Activated naive CD4-positive, alpha-beta T cell treated with anti-CD3 and anti-CD28 coated beads, Interleukin-2, amount 10 ng/mL, durations not matched to agents 7 days and 5 days (primary cell): ENCODE results near the gene HGFAC.

Experiments used
- CTCF ChIA-PET: fragments of 350-600 bp; sonication (Branson Sonifier 250); formaldehyde crosslinking; loops from one replicate; lab custom pipeline; 2021; ENCODE audit warnings: antibody characterized with exemption; lab: Charles Lee
- DNase-seq: peaks from one replicate; pipeline ENCODE4 v3.0.0-alpha.2; 2020
- H3K27ac Mint-ChIP-seq: one replicate; pipeline ENCODE4 v1.8.0; 2021; ENCODE audit warnings: mild to moderate bottlenecking, moderate library complexity, mixed read lengths
- H3K27me3 Mint-ChIP-seq: one replicate; pipeline ENCODE4 v1.8.0; 2021; ENCODE audit warnings: mild to moderate bottlenecking, mixed read lengths
- H3K36me3 Mint-ChIP-seq: one replicate; pipeline ENCODE4 v1.8.0; 2021; ENCODE audit warnings: mixed read lengths
- H3K4me1 Mint-ChIP-seq: one replicate; pipeline ENCODE4 v1.8.0; 2021; ENCODE audit warnings: mixed read lengths
- H3K4me3 Mint-ChIP-seq: one replicate; pipeline ENCODE4 v1.8.0; 2021; ENCODE audit warnings: mild to moderate bottlenecking, moderate library complexity, mixed read lengths
- H3K9me3 Mint-ChIP-seq: one replicate; pipeline ENCODE4 v1.8.0; 2021; ENCODE audit warnings: mixed read lengths

HGFAC gene

GRCh38 chr4:3438847-3439180, 3.0 kb upstream of the HGFAC start:
- DNase-seq: no peak
- CTCF ChIA-PET: no interaction called here
- Mint-ChIP-seq H3K27ac (no peak overlapping the region), H3K4me3 (no peak overlapping the region), H3K27me3 (no peaks in the 10 kb centered on the region), H3K36me3 (no peaks in the 10 kb centered on the region), H3K4me1 (no peaks in the 10 kb centered on the region), H3K9me3 (no peaks in the 10 kb centered on the region)

GRCh38 chr4:3439391-3439790, 2.4 kb upstream of the HGFAC start:
- H3K4me3 Mint-ChIP-seq: no peak overlapping the region
- CTCF ChIA-PET: no interaction called here
- no peaks in the 10 kb centered on the region for H3K27me3 Mint-ChIP-seq
- no peak for DNase-seq
- H3K9me3 Mint-ChIP-seq: no peaks in the 10 kb centered on the region
- H3K4me1 Mint-ChIP-seq: no peaks in the 10 kb centered on the region
- no peaks in the 10 kb centered on the region for H3K36me3 Mint-ChIP-seq
- H3K27ac Mint-ChIP-seq: no peak overlapping the region

- CTCF ChIA-PET: no interaction called here
- no peaks in the 10 kb centered on the region for H3K27me3 Mint-ChIP-seq
- no peak overlapping the region for H3K27ac Mint-ChIP-seq
- DNase-seq: no peak
- H3K4me1 Mint-ChIP-seq: no peaks in the 10 kb centered on the region
- no peak overlapping the region for H3K4me3 Mint-ChIP-seq
- H3K36me3 Mint-ChIP-seq: no peaks in the 10 kb centered on the region
- H3K9me3 Mint-ChIP-seq: no peaks in the 10 kb centered on the region
These were observed 1.8 kb upstream of the HGFAC start for GRCh38 chr4:3440011-3440410.

- no peaks in the 10 kb centered on the region for H3K36me3 Mint-ChIP-seq
- no peaks in the 10 kb centered on the region for H3K4me1 Mint-ChIP-seq
- H3K4me3 Mint-ChIP-seq: no peak overlapping the region
- CTCF ChIA-PET: interaction anchor here (1.1 to 2.4 kb wide), 2 partner anchors 94 to 334 kb away, joined by 4 to 15 read pairs; no protein-coding TSS in a partner anchor
- no peak overlapping the region for H3K27ac Mint-ChIP-seq
- DNase-seq: no peak
- no peaks in the 10 kb centered on the region for H3K9me3 Mint-ChIP-seq
- no peaks in the 10 kb centered on the region for H3K27me3 Mint-ChIP-seq
These were observed 728 bp upstream of the HGFAC start for GRCh38 chr4:3440979-3441500.

GRCh38 chr4:3442460-3442958, 741 bp downstream of the HGFAC start:
- Mint-ChIP-seq H3K4me3 (no peak overlapping the region), H3K27ac (no peak overlapping the region), H3K9me3 (no peaks in the 10 kb centered on the region), H3K4me1 (no peaks in the 10 kb centered on the region), H3K36me3 (no peaks in the 10 kb centered on the region), H3K27me3 (no peaks in the 10 kb centered on the region)
- CTCF ChIA-PET: interaction anchor here (0.8 to 2.4 kb wide), 4 partner anchors 77 to 301 kb away, joined by 3 to 15 read pairs (median 8); no protein-coding TSS in a partner anchor
- DNase-seq: no peak

GRCh38 chr4:3442959-3443749, 1.4 kb downstream of the HGFAC start:
- H3K4me1 Mint-ChIP-seq: no peaks in the 10 kb centered on the region
- H3K27me3 Mint-ChIP-seq: no peaks in the 10 kb centered on the region
- H3K27ac Mint-ChIP-seq: no peak overlapping the region
- H3K36me3 Mint-ChIP-seq: no peaks in the 10 kb centered on the region
- no peak overlapping the region for H3K4me3 Mint-ChIP-seq
- peak; percentile 74 for DNase-seq
- CTCF ChIA-PET: interaction anchor here (0.7 to 2.9 kb wide), 14 partner anchors 11 to 338 kb away, joined by 3 to 17 read pairs (median 3); no protein-coding TSS in a partner anchor
- H3K9me3 Mint-ChIP-seq: no peaks in the 10 kb centered on the region

- Mint-ChIP-seq H3K27me3 (no peaks in the 10 kb centered on the region), H3K9me3 (no peaks in the 10 kb centered on the region), H3K4me1 (no peaks in the 10 kb centered on the region), H3K36me3 (no peaks in the 10 kb centered on the region), H3K4me3 (no peak overlapping the region), H3K27ac (no peak overlapping the region)
- DNase-seq: no peak
- CTCF ChIA-PET: interaction anchor here (0.7 to 2.9 kb wide), 12 partner anchors 11 to 338 kb away, joined by 3 to 17 read pairs (median 3); no protein-coding TSS in a partner anchor
These were observed 2.1 kb downstream of the HGFAC start for GRCh38 chr4:3443750-3444309.

GRCh38 chr4:3444351-3445110, 2.8 kb downstream of the HGFAC start:
- Mint-ChIP-seq H3K4me3 (no peak overlapping the region), H3K27ac (no peak overlapping the region), H3K4me1 (no peaks in the 10 kb centered on the region), H3K27me3 (no peaks in the 10 kb centered on the region), H3K9me3 (no peaks in the 10 kb centered on the region), H3K36me3 (no peaks in the 10 kb centered on the region)
- CTCF ChIA-PET: interaction anchor here (0.9 to 2.9 kb wide), 7 partner anchors 97 to 339 kb away, joined by 3 to 17 read pairs (median 5); no protein-coding TSS in a partner anchor
- no peak for DNase-seq

GRCh38 chr4:3445111-3445820, 3.5 kb downstream of the HGFAC start:
- CTCF ChIA-PET: interaction anchor here (2.4 to 2.9 kb wide), 2 partner anchors 99 to 338 kb away, joined by 15 to 17 read pairs; no protein-coding TSS in a partner anchor
- H3K9me3 Mint-ChIP-seq: no peaks in the 10 kb centered on the region
- no peaks in the 10 kb centered on the region for H3K36me3 Mint-ChIP-seq
- H3K27me3 Mint-ChIP-seq: no peaks in the 10 kb centered on the region
- no peak overlapping the region for H3K27ac Mint-ChIP-seq
- H3K4me1 Mint-ChIP-seq: no peaks in the 10 kb centered on the region
- H3K4me3 Mint-ChIP-seq: no peak overlapping the region
- DNase-seq: no peak

- H3K4me3 Mint-ChIP-seq: no peak overlapping the region
- no peak for DNase-seq
- CTCF ChIA-PET: interaction anchor here (2.9 kb wide), 1 partner anchor 100 kb away, joined by 17 read pairs; no protein-coding TSS in a partner anchor
These were observed 4.2 kb downstream of the HGFAC start for GRCh38 chr4:3445829-3446545.

GRCh38 chr4:3446631-3447320, 5.0 kb downstream of the HGFAC start:
- peaks cover 5% of the 10 kb centered on the region for H3K27me3 Mint-ChIP-seq
- no peak overlapping the region for H3K4me3 Mint-ChIP-seq
- DNase-seq: no peak
- CTCF ChIA-PET: interaction anchor here (0.6 kb wide), 1 partner anchor 100 kb away, joined by 3 read pairs; no protein-coding TSS in a partner anchor
- no peak overlapping the region for H3K27ac Mint-ChIP-seq
- H3K4me1 Mint-ChIP-seq: no peaks in the 10 kb centered on the region
- no peaks in the 10 kb centered on the region for H3K9me3 Mint-ChIP-seq
- no peaks in the 10 kb centered on the region for H3K36me3 Mint-ChIP-seq

More at GRCh38 chr4:3445829-3446545, 4.2 kb downstream of the HGFAC start:
- Mint-ChIP-seq H3K9me3 (no peaks in the 10 kb centered on the region), H3K27ac (no peak overlapping the region), H3K36me3 (no peaks in the 10 kb centered on the region), H3K4me1 (no peaks in the 10 kb centered on the region), H3K27me3 (peaks cover 5% of the 10 kb centered on the region)
